LNCAP (cell line): ENCODE results near the gene IMP3.
A peak's percentile ranks its signal among the peaks of the same experiment; 100 is the strongest.

Source experiments
- TF ChIP-seq, protein P1 (sequence below): fragments of 450-650 bp; IDR thresholded peaks from 2 replicates; pipeline ENCODE4 v1.5.1; 2017; ENCODE audit warnings: mild to moderate bottlenecking

Gene IMP3

DNA sequence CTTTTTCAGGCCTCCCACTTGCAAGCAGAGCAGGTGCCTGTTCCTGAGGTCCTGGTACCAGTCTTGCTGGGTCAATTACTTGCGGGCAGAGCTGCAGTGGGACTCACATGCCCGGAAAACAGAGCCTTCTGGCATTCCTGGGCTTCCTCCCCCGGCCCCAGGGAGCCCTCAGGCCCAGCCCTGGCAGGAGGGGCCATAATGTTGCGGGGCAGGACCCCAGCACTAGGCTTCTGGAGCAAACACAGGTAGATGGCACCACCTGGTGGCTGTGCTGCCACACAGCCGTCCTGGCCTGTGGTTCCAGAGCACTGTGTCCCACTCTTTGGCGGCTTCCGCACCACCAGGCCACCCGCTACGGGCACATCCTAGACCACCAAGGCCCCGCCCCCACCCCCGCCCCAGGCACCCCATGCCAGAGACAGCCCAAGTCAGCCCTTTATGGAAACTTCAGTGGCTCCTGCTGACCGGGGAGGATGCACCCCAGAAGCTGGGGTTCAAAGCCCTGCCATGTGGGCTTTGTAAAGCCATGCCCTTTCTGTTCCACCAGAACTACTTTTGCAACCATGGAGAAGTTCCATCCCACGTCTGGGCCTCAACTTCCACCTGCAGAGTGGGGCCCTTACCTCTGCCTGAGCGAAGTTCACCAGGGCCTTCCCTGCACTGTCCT, 43.8 kb upstream of the IMP3 start:
- TF ChIP-seq, protein P1, sequence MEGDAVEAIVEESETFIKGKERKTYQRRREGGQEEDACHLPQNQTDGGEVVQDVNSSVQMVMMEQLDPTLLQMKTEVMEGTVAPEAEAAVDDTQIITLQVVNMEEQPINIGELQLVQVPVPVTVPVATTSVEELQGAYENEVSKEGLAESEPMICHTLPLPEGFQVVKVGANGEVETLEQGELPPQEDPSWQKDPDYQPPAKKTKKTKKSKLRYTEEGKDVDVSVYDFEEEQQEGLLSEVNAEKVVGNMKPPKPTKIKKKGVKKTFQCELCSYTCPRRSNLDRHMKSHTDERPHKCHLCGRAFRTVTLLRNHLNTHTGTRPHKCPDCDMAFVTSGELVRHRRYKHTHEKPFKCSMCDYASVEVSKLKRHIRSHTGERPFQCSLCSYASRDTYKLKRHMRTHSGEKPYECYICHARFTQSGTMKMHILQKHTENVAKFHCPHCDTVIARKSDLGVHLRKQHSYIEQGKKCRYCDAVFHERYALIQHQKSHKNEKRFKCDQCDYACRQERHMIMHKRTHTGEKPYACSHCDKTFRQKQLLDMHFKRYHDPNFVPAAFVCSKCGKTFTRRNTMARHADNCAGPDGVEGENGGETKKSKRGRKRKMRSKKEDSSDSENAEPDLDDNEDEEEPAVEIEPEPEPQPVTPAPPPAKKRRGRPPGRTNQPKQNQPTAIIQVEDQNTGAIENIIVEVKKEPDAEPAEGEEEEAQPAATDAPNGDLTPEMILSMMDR: peak; percentile 79

DNA sequence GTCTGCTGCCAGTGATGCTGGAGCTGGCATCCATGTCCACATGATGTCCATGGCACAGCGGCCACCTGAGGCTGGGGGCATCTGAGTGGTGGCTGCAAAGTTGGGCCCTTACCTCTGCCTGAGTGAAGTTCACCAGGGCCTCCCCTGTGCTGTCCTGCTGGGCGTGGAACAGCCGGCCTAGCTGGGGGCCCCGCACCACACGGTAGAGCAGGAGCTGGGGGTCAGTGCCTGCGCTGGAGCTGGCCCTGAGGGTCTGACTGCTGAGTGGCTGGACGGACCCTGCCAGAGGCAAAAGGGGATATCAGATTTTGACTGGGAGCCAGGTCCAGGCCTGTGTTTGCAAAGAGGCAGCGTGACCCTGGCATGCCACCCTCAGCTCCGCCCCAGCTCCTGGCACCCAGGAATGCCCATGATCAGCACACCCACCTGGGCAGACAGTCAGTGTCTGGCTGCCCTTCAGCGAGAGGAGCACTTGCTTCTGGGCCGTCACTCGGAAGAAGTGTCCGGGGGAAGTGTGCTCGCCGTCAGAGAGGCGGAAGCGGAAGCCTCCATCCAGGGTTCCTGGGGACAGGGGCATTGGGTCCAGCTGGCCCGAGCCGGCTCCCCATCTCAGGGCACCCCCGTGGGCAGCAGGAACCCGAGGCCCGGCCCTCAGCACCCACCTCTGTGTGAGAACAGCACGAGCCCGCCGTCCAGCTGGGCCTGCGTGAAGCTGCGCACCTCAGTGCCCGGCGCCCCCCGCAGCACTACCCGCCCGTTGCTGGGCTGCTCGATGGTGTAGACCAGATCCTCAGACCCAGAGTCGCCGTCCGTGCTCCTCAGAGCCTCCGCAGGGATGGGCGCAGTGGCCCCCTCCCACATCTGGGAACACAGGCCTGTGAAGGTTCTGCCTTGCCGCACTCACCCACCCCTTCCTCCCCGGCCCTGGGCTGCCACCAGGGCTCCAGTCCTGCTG, 42.4 kb upstream of the IMP3 start:
- TF ChIP-seq, protein P1: no peak

DNA sequence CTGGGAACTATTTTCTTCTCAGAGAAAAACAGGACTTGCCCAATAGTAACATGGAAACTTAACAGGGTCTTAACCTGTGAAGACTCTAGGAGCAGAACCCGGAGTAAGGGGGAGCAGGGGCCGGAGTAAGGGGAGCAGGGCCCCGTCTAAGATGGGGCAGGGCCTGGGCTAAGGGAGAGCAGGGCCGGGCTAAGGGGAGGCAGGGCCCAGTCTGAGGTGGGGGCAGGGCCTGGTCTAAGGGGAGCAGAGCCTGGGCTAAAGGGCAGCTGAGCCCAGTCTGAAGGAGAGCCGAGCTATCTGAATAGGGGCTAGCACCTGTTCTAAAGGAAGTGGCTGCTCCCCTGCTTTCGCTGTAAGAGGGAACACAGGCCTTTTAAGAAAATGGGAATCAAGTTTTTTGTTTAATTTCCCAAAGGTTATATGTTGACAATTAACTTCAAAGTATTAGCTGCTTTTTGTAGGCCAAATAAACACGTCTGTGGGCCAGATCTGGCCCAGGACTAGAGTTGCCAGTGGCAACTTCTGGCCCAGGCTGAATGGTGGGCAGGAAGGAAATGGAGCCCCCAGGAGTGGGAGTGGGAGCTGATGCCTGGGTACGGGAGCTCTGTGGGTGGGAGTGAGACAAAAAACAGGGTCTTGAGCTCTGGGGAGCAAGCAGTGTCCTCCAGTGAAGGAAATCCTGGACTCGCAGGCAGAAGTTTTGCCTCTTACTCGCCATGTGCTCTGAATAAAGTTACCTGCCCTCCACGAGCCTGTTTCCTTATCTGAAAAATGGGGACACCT, 40.2 kb upstream of the IMP3 start:
- TF ChIP-seq, protein P1: no peak

DNA sequence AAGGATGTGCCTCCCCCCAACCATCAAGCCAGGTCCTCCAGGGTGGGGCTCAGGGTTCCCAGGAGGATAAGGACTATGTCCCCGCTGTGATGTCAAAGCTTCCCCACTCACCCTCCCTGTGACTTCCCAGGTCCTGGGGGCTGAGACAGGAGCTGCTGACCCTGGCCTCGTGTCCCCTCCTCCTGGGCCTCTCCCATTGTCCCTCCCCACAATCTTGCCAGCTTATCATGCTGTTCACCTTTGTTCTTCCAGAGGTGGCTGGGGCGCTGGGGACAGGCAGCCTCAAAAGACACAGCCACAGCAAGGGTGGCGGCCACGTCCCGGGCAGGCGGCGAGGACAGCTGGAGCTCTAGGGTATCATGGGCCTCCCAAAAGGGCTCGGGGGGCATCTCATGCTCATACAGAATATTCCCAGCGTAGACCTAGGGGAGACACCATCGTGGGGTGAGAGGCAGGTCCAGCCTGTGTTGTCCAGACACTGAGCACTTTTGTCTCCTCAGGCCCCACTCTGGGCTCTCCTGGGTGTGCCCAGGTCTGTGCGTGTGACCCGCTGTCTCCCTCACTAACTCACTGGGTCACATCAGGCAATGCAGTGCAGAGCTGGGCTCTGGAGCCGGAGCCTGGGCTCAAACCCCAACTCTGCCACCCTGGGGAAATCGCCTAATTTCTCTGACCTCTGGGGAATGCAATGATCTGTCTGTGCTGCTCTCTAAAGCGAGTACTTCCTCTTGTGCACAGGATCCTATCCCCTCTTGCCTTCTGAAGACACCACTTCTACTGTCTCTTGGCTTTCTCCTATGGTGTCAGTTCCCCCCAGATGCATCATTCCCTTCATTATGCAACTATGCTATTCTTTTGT, 37.7 kb upstream of the IMP3 start:
- TF ChIP-seq, protein P1: no peak

DNA sequence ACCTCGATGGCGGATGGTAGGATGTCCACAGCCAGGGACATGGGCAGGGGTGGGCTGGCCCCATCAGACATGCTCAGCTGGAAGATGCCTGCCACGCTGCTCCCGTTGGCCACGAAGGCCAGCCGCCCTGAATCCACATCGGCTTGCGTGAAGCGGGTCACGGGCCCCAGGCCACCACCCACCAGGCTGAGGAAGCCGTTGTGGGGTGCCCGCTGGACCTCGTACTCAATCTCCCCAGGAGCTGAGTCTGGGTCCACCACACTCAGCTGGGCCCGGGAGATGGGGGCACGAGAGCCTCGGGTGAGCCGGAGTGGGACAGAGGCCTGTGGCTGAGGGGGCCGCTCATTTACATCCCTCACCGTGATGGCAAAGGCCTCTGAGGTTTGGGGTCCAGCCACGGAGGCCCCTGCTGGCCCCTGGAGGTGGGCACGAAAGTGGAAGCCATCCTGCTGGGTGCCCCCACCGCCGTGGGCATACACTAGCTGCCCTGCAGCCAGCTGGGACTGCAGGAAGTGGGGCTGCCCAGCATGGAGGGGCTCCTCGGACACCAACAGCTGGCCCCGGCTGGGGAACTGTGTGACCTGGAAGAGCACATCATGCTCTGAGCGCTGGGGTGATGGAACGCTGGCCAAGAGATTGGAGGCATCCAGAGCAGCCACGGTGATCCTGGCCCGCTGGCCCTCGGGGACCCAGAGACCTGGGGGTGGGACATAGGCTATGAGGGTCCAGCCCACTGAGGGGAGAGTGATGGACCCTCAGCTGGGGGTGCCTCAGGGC, 36.9 kb upstream of the IMP3 start:
- TF ChIP-seq, protein P1: no peak

DNA sequence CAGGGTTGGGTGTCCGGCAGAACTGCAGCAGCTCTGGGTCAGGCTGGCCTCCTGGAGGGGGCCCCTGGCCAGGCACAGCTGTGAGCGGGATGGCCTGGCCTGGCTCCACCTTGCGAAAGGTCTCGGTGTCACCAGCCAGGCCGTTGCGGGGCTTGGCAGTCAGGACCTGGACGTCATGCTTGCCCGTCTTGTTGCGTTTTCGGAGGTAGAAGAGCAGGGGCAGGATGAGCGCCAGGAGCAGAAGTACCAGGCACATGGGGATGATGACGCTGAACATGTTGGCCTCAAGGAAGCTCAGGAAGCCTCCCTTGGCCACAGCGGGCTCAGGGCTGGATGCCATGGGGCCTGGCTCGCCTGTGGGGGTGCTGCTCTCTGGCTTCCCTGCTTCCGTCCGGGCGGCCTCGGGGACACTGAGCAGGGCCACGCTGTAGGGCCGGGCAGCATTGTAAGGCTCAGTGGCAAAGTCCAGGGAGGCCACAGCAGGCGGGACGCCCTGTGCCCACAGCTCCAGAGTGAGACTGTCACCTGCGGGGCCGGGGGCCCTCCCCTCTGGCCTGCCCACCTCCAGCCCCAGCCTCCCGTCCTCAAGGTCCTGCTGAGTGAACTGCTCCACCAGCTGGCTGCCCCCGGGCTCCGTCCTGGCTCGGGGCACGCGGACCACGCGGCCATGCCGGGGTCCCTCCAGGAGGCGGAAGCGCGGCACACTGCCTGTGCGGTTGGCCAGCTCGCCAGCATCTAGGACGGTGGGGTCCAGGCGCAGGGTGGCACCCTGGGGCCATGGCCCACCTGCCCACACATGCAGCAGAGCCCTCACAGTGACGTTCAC, 35.8 kb upstream of the IMP3 start:
- TF ChIP-seq, protein P1: no peak
